Adrenal gland (tissue), 5 donors: ENCODE measurements around the gene TMEM266.

Source experiments
- POLR2A ChIP-seq, 2 donors: fragments of 450-650 bp; IDR thresholded peaks; one replicate each; pipeline ENCODE4 v1.6.1; 2017; ENCODE audit warnings: antibody characterized with exemption in 2 of 2, mild to moderate bottlenecking in 2 of 2, moderate library complexity in 1 of 2
- TF ChIP-seq, protein P1 (sequence below), 6 experiments: fragments of 450-650 bp in 4 of 6; fragments of 200-600 bp in 2 of 6; sonication (generic) in 1 of 6; IDR thresholded peaks; 1 replicate in 5 of 6; 2 replicates in 1 of 6; pipeline versions ENCODE4 v1.5.1 to v1.8.0; 2016 to 2021; ENCODE audit warnings: antibody characterized with exemption in 6 of 6, mild to moderate bottlenecking in 2 of 6, moderate library complexity in 1 of 6
- donor health status: DM: no; HTN: no; CAD: no.

DNA sequence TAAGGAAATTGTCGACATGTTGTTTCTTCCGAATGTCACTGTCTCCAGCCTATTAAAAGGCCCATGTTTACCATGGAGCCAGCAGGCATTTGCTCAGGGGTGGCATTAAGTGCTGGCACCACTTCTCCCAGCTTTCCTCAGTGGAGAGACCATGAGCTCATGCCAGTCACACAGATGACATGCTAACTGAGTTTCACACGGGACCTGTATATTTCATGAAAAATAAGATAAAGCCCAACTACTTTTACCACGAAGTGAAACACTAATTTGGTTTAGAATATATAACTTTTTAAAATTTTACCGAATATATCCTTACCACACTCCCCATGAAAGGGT lies 158.1 kb downstream of the TMEM266 start:
- TF ChIP-seq, protein P1, sequence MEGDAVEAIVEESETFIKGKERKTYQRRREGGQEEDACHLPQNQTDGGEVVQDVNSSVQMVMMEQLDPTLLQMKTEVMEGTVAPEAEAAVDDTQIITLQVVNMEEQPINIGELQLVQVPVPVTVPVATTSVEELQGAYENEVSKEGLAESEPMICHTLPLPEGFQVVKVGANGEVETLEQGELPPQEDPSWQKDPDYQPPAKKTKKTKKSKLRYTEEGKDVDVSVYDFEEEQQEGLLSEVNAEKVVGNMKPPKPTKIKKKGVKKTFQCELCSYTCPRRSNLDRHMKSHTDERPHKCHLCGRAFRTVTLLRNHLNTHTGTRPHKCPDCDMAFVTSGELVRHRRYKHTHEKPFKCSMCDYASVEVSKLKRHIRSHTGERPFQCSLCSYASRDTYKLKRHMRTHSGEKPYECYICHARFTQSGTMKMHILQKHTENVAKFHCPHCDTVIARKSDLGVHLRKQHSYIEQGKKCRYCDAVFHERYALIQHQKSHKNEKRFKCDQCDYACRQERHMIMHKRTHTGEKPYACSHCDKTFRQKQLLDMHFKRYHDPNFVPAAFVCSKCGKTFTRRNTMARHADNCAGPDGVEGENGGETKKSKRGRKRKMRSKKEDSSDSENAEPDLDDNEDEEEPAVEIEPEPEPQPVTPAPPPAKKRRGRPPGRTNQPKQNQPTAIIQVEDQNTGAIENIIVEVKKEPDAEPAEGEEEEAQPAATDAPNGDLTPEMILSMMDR (IDR thresholded peaks at IDR 0.05) = no peak
- no peak for TF ChIP-seq POLR2A (IDR thresholded peaks at IDR 0.05)
